ENCODE results near the gene S100A7A. TPM values are rescaled to one million over a fixed set of nuclear protein-coding genes. Genes with fewer than 3 reads are reported as not detected.

S100A7A gene
- total and polyA plus RNA-seq, 10 of the 15 experiments (the other 5 are each of a cell fraction or from before 2014, with no cell fraction given): not detected

- TF ChIP-seq CEBPZ (IDR thresholded peaks at IDR 0.05; ENCODE audit: low read depth, low read length) (no peak), ATF7 (IDR thresholded peaks at IDR 0.05; ENCODE audit: low read depth) (no peak), ZNF274 (IDR thresholded peaks at IDR 0.05; ENCODE audit: insufficient read depth, insufficient read length) (no peak), PAX5 (IDR thresholded peaks at IDR 0.05; ENCODE audit: borderline replicate concordance, low read depth, low read length) (no peak), BMI1 (IDR thresholded peaks at IDR 0.05; ENCODE audit: borderline replicate concordance) (no peak), FOXK2 (IDR thresholded peaks at IDR 0.05) (no peak), FOS (IDR thresholded peaks at IDR 0.05; ENCODE audit: borderline replicate concordance, extremely low read depth, insufficient read length) (no peak), RELB (IDR thresholded peaks at IDR 0.05; ENCODE audit: low read depth) (no peak), IRF4 (IDR thresholded peaks at IDR 0.05; ENCODE audit: low read depth, low read length) (no peak), GABPA (IDR thresholded peaks at IDR 0.05; ENCODE audit: low read depth) (no peak)
Observed at GRCh38 chr1:153443486-153443885, 27.2 kb downstream of the S100A7A start (continued).

Measured in GM12878 (cell line).